HL-60 (cell line): Measurements from ENCODE around the gene HAUS8.

Experiments used
- GABPA ChIP-seq: IDR thresholded peaks from 2 replicates; pipeline ENCODE4 v1.6.1; 2012; ENCODE audit warnings: low read depth
- POLR2AphosphoS5 ChIP-seq: IDR thresholded peaks from 2 replicates; pipeline ENCODE4 v1.6.1; 2012; ENCODE audit warnings: low read depth
- REST ChIP-seq: IDR thresholded peaks from 2 replicates; pipeline ENCODE4 v1.6.1; 2012; ENCODE audit warnings: low read depth; ENCODE audit not compliant: insufficient replicate concordance
- SPI1 ChIP-seq: IDR thresholded peaks from 2 replicates; pipeline ENCODE4 v1.6.1; 2012; ENCODE audit warnings: low read depth, mild to moderate bottlenecking, borderline replicate concordance
- TF ChIP-seq, protein P1 (sequence below): IDR thresholded peaks from one replicate; pipeline ENCODE4 v1.5.1; 2011; ENCODE audit warnings: low read length, control low read depth, inconsistent platforms; ENCODE audit not compliant: insufficient read depth

DNA sequence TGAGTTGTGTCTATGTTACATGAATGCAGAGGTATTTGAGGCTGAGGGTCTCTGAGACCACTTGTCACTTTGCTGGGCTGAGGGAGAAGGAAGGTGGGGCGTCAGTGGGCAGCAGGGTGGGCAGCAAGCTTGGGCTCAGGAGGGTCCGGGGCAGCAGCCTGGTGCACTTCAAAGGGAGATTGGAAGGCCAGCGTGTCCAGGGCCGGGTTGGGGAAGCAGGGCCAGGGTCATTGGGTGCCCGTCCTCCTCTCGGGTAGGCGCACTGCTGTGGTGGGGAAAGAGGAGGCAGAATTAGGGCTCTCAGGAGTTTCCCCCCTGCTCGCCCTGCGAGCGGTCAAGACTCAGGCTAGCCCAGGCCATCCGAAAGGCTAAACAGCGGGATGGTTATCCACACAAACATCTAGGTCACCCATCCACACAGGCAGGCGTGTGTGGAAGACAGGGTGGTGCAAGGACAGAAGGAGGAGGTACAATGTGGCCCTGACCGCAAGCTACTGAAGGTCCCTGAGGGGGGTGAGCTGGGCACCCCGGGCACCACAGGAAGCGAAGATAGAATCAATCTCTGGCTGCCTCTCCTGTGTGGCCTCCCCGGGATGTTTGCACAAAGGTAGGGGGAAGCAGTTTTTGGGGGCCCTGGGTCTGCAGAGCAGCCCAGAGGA lies 38.0 kb upstream of the HAUS8 start:
- TF ChIP-seq, protein P1, sequence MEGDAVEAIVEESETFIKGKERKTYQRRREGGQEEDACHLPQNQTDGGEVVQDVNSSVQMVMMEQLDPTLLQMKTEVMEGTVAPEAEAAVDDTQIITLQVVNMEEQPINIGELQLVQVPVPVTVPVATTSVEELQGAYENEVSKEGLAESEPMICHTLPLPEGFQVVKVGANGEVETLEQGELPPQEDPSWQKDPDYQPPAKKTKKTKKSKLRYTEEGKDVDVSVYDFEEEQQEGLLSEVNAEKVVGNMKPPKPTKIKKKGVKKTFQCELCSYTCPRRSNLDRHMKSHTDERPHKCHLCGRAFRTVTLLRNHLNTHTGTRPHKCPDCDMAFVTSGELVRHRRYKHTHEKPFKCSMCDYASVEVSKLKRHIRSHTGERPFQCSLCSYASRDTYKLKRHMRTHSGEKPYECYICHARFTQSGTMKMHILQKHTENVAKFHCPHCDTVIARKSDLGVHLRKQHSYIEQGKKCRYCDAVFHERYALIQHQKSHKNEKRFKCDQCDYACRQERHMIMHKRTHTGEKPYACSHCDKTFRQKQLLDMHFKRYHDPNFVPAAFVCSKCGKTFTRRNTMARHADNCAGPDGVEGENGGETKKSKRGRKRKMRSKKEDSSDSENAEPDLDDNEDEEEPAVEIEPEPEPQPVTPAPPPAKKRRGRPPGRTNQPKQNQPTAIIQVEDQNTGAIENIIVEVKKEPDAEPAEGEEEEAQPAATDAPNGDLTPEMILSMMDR: no peak
- TF ChIP-seq POLR2AphosphoS5 (no peak), REST (no peak), GABPA (no peak), SPI1 (no peak)
